ENCODE data around the gene TNP2. TPM values are rescaled to one million over a fixed set of nuclear protein-coding genes. Genes with fewer than 3 reads are reported as not detected.
A peak's percentile ranks its signal among the peaks of the same experiment; 100 is the strongest.

Gene TNP2
- total and polyA plus RNA-seq, 2 of the 4 experiments (the other 2 are of a cell fraction): not detected

DNA sequence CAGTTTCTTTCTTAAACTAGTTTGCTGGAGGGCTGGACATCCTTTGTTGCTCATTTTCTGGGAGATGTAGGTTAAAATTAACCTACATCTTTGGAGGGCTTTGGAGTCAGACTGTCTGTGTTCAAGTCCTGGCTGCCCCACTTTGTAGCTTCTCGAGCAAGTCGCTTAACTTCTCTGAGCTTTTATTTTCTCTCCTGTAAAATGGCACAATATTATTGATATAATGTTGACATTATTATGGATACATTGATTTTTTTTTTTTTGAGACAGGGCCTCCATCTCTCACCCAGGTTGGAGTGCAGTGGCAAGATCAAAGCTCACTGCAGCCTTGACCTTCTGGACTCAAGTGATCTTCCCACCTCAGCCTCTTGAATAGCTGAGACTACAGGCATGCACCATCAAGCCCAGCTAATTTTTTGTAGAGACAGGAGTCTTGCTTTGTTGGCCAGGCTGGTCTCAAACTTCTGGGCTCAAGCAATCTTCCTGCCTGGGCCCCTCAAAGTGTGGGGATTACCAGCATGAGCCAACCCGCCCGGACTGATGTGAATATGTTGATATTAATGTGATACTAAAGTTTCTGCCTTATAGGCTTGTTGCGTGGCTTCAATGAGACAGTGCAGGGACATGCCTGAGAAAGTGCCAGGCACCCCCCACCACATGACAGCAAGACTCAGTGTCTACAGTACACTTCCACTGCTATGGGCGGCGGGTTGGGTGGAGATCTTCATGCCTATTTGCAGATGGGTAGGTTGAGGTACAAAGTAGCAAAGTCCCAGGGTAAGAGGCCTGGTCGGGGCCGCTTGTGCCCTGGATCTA, 44.6 kb upstream of the TNP2 start:
- in situ Hi-C loops (cut with MboI; ENCODE audit: low sequenced_read_pairs) (no loop called here), dilution Hi-C loops (cut with HindIII; ENCODE audit: low sequenced_read_pairs, unreplicated experiment) (no loop called here), intact Hi-C loops (cut with micrococcal nuclease) (loop anchor here (2.0 kb wide), 1 partner anchor 15 kb away; no protein-coding TSS in a partner anchor)
- Histone ChIP-seq H3K4me3 (ENCODE audit: insufficient read depth, low read depth, low read length) (no peak overlapping the region), H3K14ac (replicated peaks; ENCODE audit: low read depth, low read length) (peak overlapping the region; percentile 70), H3K9ac (ENCODE audit: low read depth, low read length) (peak overlapping the region; percentile 19; the same call in 1 of the 2 replicates), H3K56ac (ENCODE audit: extremely low read depth, insufficient read depth, low read length) (peak overlapping the region; percentile 62; the same call in 1 of the 2 replicates), H2BK120ac (ENCODE audit: low read depth, low read length) (peak overlapping the region; percentile 99), H3K9me3 (ENCODE audit: control insufficient read depth, insufficient read depth, low read length) (no peaks in the 10 kb centered on the region), H3K4me1 (ENCODE audit: control insufficient read depth, insufficient read depth, low read length) (peaks cover 24% of the 10 kb centered on the region), H2AFZ (replicated peaks; ENCODE audit: low read length, poor library complexity) (peak overlapping the region; percentile 66), H4K20me1 (ENCODE audit: insufficient read depth, low read length) (no peaks in the 10 kb centered on the region), H3K27me3 (ENCODE audit: control insufficient read depth, insufficient read depth, low read length) (no peaks in the 10 kb centered on the region), H3K4ac (ENCODE audit: low read depth, low read length) (peak overlapping the region; percentile 97), H3K79me1 (ENCODE audit: low read depth in 1 of 2, low read length in 2 of 2) (peaks cover 0 to 5% of the 10 kb centered on the region in 2 experiments; a peak in 2 of 4 replicates), H3K9me1 (ENCODE audit: insufficient read depth, low read length) (peaks cover 21% of the 10 kb centered on the region), H3K4me2 (ENCODE audit: low read depth, low read length) (peak overlapping the region; percentile 49), H2AK5ac (ENCODE audit: low read depth, low read length) (peak overlapping the region; percentile 90), H2BK5ac (ENCODE audit: low read depth, low read length, poor library complexity, severe bottlenecking) (peak overlapping the region; percentile 55), H2BK15ac (ENCODE audit: low read depth, low read length) (peak overlapping the region; percentile 98; the same call in 2 of the 3 replicates), H3K36me3 (ENCODE audit: control insufficient read depth, insufficient read depth, low read length) (no peaks in the 10 kb centered on the region), H3K18ac (ENCODE audit: low read depth, low read length) (peak overlapping the region; percentile 62), H3K23ac (ENCODE audit: low read depth, low read length) (peak overlapping the region; percentile 89; the same call in 1 of the 2 replicates), H4K91ac (ENCODE audit: insufficient read depth, low read depth, low read length) (peak overlapping the region; percentile 88), H2AK9ac (replicated peaks; ENCODE audit: low read depth, low read length, poor library complexity) (peak overlapping the region; percentile 91), H4K8ac (ENCODE audit: low read depth in 2 of 2, low read length in 2 of 2) (peak overlapping the region; percentile 52 to 96; a peak in 3 of 4 replicates), H4K5ac (ENCODE audit: low read depth, low read length) (peak overlapping the region; percentile 54), H3K27ac (ENCODE audit: insufficient read depth, low read length) (peak overlapping the region; percentile 56; the same call in 1 of the 2 replicates), H2BK20ac (ENCODE audit: low read depth, low read length) (peak overlapping the region; percentile 96)
- TF ChIP-seq RAD21 (IDR thresholded peaks at IDR 0.05; ENCODE audit: low read length): no peak
- TF ChIP-seq CEBPB (IDR thresholded peaks at IDR 0.05; ENCODE audit: low read depth, low read length): no peak
- no peak for TF ChIP-seq SMC3 (IDR thresholded peaks at IDR 0.05; ENCODE audit: low read depth, low read length)
- no peak for TF ChIP-seq BHLHE40 (IDR thresholded peaks at IDR 0.05; ENCODE audit: low read depth, low read length)
- TF ChIP-seq RCOR1 (IDR thresholded peaks at IDR 0.05; ENCODE audit: insufficient replicate concordance, low read length): no peak
- DNase-seq (no peak), ATAC-seq (ENCODE audit: low read depth) (no peak)
- no TSS peak for BruUV-seq (replicated peaks)
- WGBS, 2 experiments (ENCODE audit: extremely low coverage in 2 of 2, insufficient read length in 1 of 2): 93% methylated on average over 3 of the region's 9 CpGs; no CpG with 5 or more reads in 1 of the 2 experiments
- ChIA-PET CTCF (interaction anchor here (0.7 to 0.9 kb wide), 2 partner anchors 17 to 287 kb away, joined by 3 to 4 read pairs; no protein-coding TSS in a partner anchor), POLR2A (ENCODE audit: unreplicated experiment) (no interaction called here)
